GOT3 (cell line): ENCODE data around the gene SLC44A1.

ENCODE experiments used
- DNase-seq: peaks from one replicate; lab custom pipeline; 2025; ENCODE audit warnings: mixed read lengths; lab: John Stamatoyannopoulos, UW

SLC44A1 gene

GRCh38 chr9:105244003-105244733 lies at the start of gene SLC44A1:
TSS of gene SLC44A1 (plus strand) at chr9:105244651. CDS start at chr9:105244869, 218 bp downstream.
- peak; percentile 79 for DNase-seq

GRCh38 chr9:105195259-105195658 lies 49.2 kb upstream of the SLC44A1 start:
- no peak for DNase-seq

- no peak for DNase-seq
Observed at GRCh38 chr9:105198023-105198422, 46.4 kb upstream of the SLC44A1 start.

- DNase-seq: no peak
Observed at GRCh38 chr9:105198865-105199264, 45.6 kb upstream of the SLC44A1 start.

GRCh38 chr9:105204416-105204815 lies 40.0 kb upstream of the SLC44A1 start:
- no peak for DNase-seq

GRCh38 chr9:105205787-105206495 lies 38.5 kb upstream of the SLC44A1 start:
- no peak for DNase-seq

GRCh38 chr9:105206496-105206820 lies 38.0 kb upstream of the SLC44A1 start:
- no peak for DNase-seq

- DNase-seq: no peak
Observed at GRCh38 chr9:105206821-105207699, 37.4 kb upstream of the SLC44A1 start.

- DNase-seq: no peak
Observed at GRCh38 chr9:105216440-105217178, 27.8 kb upstream of the SLC44A1 start.

- no peak for DNase-seq
Observed at GRCh38 chr9:105218673-105219072, 25.8 kb upstream of the SLC44A1 start.

- no peak for DNase-seq
Observed at GRCh38 chr9:105219291-105219805, 25.1 kb upstream of the SLC44A1 start.

- DNase-seq: no peak
Observed at GRCh38 chr9:105220451-105220850, 24.0 kb upstream of the SLC44A1 start.

GRCh38 chr9:105223544-105224140 lies 20.8 kb upstream of the SLC44A1 start:
- DNase-seq: no peak

GRCh38 chr9:105226055-105226454 lies 18.4 kb upstream of the SLC44A1 start:
- no peak for DNase-seq

GRCh38 chr9:105232207-105232606 lies 12.2 kb upstream of the SLC44A1 start:
- no peak for DNase-seq

- no peak for DNase-seq
Observed at GRCh38 chr9:105233873-105234272, 10.6 kb upstream of the SLC44A1 start.

GRCh38 chr9:105236261-105236660 lies 8.2 kb upstream of the SLC44A1 start:
- no peak for DNase-seq

GRCh38 chr9:105237246-105237645 lies 7.2 kb upstream of the SLC44A1 start:
- no peak for DNase-seq

GRCh38 chr9:105238302-105238701 lies 6.1 kb upstream of the SLC44A1 start:
- DNase-seq: no peak

- DNase-seq: no peak
Observed at GRCh38 chr9:105241356-105242043, 3.0 kb upstream of the SLC44A1 start.

- DNase-seq: no peak
Observed at GRCh38 chr9:105242062-105242461, 2.4 kb upstream of the SLC44A1 start.
